K562 (cell line): Measurements from ENCODE around the gene RACK1. TPM values are rescaled to one million over a fixed set of nuclear protein-coding genes. Genes with fewer than 3 reads are reported as not detected.
A peak's percentile ranks its signal among the peaks of the same experiment; 100 is the strongest.
"Not testable (repeated sequence)": the region's sequence is repeated elsewhere in the genome, so short reads cannot be mapped to it uniquely, and the experiment has no call there.

Experiments used
- ATAC-seq: fragments of 200-7000 bp; cut with Tn5 transposase; 3 replicates; pipeline ENCODE4 v1.9.1; 2020; ENCODE audit warnings: moderate library complexity
- BruUV-seq: library from RNA; stranded (reverse); fragments of 400-500 nt; replicated peaks from 2 replicates; lab custom pipeline; 2021; lab: Mats Ljungman, UMichigan
- CTCF ChIA-PET: fragments of 300-600 bp; formaldehyde crosslinking; extraction: SDS; loops from one replicate; lab custom pipeline; 2021; ENCODE audit warnings: low intra/inter-chr PET ratio; lab: Yijun Ruan, JAX
- POLR2A ChIA-PET: fragments of 300-600, 350-650 bp; sonication (Branson Sonifier 250); formaldehyde crosslinking; extraction: SDS; loops from one replicate; lab custom pipeline; 2021; ENCODE audit warnings: antibody characterized with exemption, inconsistent platforms; lab: Yijun Ruan, JAX
- DNase-seq, 4 experiments: peaks; one replicate each; pipeline versions ENCODE4 v3.0.0 to v3.0.0-alpha.2; 2011 to 2018; ENCODE audit warnings: low spot score in 3 of 4, mixed read lengths in 3 of 4; ENCODE audit errors: extremely low read depth in 1 of 4
- FAIRE-seq: peaks from 2 replicates; lab custom pipeline; 2011; peaks lifted over from hg19 to GRCh38; lab: Jason Lieb, UNC
- H2AFZ ChIP-seq: 2 replicates; pipeline ENCODE4 v1.6.0; 2011; ENCODE audit warnings: low read depth, low read length, control low read depth, inconsistent platforms
- H3K27ac ChIP-seq: fragments of 200-600 bp; 3 replicates; pipeline ENCODE4 v1.8.0; 2011; ENCODE audit warnings: low read depth, mild to moderate bottlenecking, control low read depth, inconsistent platforms, low read length, moderate library complexity, mixed read lengths; ENCODE audit errors: extremely low read depth
- H3K27me3 ChIP-seq, 2 experiments: fragments of 300-600 bp in 1 of 2; 2 replicates in 1 of 2; 3 replicates in 1 of 2; pipeline versions ENCODE4 v1.6.0 to v1.8.0; 2011; ENCODE audit warnings: inconsistent platforms in 2 of 2, low read length in 2 of 2, mild to moderate bottlenecking in 1 of 2, mixed read lengths in 1 of 2, moderate library complexity in 1 of 2; ENCODE audit not compliant: control insufficient read depth in 2 of 2, insufficient read depth in 2 of 2
- H3K36me3 ChIP-seq: fragments of 300-600 bp; 3 replicates; pipeline ENCODE4 v1.8.0; 2011; ENCODE audit warnings: mild to moderate bottlenecking, low read length, inconsistent platforms; ENCODE audit not compliant: control insufficient read depth, insufficient read depth
- H3K4me1 ChIP-seq, 2 experiments: fragments of 200-600 bp in 1 of 2; replicated peaks in 1 of 2; 2 replicates in 1 of 2; 3 replicates in 1 of 2; pipeline versions ENCODE4 v1.5.1 to v1.8.0; 2011; ENCODE audit warnings: inconsistent platforms in 2 of 2, low read length in 2 of 2, mild to moderate bottlenecking in 1 of 2, mixed read lengths in 1 of 2, moderate library complexity in 1 of 2; ENCODE audit not compliant: control insufficient read depth in 2 of 2, insufficient read depth in 2 of 2
- H3K4me2 ChIP-seq: 2 replicates; pipeline ENCODE4 v1.6.1; 2011; ENCODE audit warnings: low read length, control low read depth, inconsistent platforms, mixed read lengths; ENCODE audit not compliant: insufficient read depth
- H3K4me3 ChIP-seq: fragments of 200-600 bp; sonication (generic), shearing (Covaris generic); 2 replicates; pipeline ENCODE4 v1.5.1; 2016; ENCODE audit warnings: control low read depth, inconsistent platforms
- H3K79me2 ChIP-seq: fragments of 200-600 bp; 3 replicates; pipeline ENCODE4 v1.8.0; 2011; ENCODE audit warnings: low read length, inconsistent platforms; ENCODE audit not compliant: control insufficient read depth, insufficient read depth
- H3K9ac ChIP-seq, 2 experiments: 2 replicates each; pipeline versions ENCODE4 v1.6.0 to v1.6.1; 2011; ENCODE audit warnings: low read depth in 2 of 2, low read length in 2 of 2, control low read depth in 1 of 2, inconsistent platforms in 1 of 2, mild to moderate bottlenecking in 1 of 2, mixed read lengths in 1 of 2; ENCODE audit not compliant: insufficient read depth in 1 of 2
- H3K9me1 ChIP-seq: one replicate; pipeline ENCODE4 v1.6.0; 2011; ENCODE audit warnings: inconsistent platforms, mild to moderate bottlenecking, low read length, moderate library complexity; ENCODE audit not compliant: control insufficient read depth, insufficient read depth
- H3K9me3 ChIP-seq: replicated peaks from 2 replicates; pipeline ENCODE4 v1.5.1; 2011; ENCODE audit warnings: low read depth, low read length, inconsistent platforms; ENCODE audit not compliant: control insufficient read depth, insufficient read depth
- H4K20me1 ChIP-seq: replicated peaks from 2 replicates; pipeline ENCODE4 v1.6.1; 2011; ENCODE audit warnings: low read length, inconsistent platforms, mixed read lengths; ENCODE audit not compliant: control insufficient read depth, insufficient read depth
- DMBX1 ChIP-seq: fragments of 250-450 bp; sonication (Bioruptor Pico); IDR thresholded peaks from 2 replicates; pipeline ENCODE4 v1.8.0; 2022; ENCODE audit warnings: inconsistent platforms, mild to moderate bottlenecking, moderate library complexity, borderline replicate concordance
- E2F6 ChIP-seq, 2 experiments: IDR thresholded peaks; 2 replicates each; pipeline ENCODE4 v1.6.1; 2011; ENCODE audit warnings: borderline replicate concordance in 1 of 2, control low read depth in 1 of 2, low read depth in 1 of 2, low read length in 1 of 2, mild to moderate bottlenecking in 1 of 2, mixed read lengths in 1 of 2, moderate library complexity in 1 of 2; ENCODE audit not compliant: insufficient read depth in 1 of 2, insufficient read length in 1 of 2, poor library complexity in 1 of 2, severe bottlenecking in 1 of 2; ENCODE audit errors: extremely low read depth in 1 of 2
- HDAC1 ChIP-seq, 2 experiments: fragments of 450-650 bp; IDR thresholded peaks; 2 replicates each; pipeline ENCODE4 v1.6.1; 2016 to 2017; ENCODE audit warnings: inconsistent platforms in 1 of 2, mild to moderate bottlenecking in 1 of 2, moderate library complexity in 1 of 2
- HDAC8 ChIP-seq: fragments of 450-650 bp; IDR thresholded peaks from 2 replicates; pipeline ENCODE4 v1.6.1; 2016; ENCODE audit warnings: mild to moderate bottlenecking, missing genetic modification characterization, moderate library complexity, missing compliant biosample characterization
- MAX ChIP-seq: sonication (generic); formaldehyde crosslinking; IDR thresholded peaks from 2 replicates; pipeline ENCODE4 v1.9.0; 2022; ENCODE audit warnings: mild to moderate bottlenecking, missing genetic modification reagents
- MAZ ChIP-seq, 2 experiments: fragments of 450-650 bp in 1 of 2; sonication (generic) in 1 of 2; formaldehyde crosslinking; IDR thresholded peaks in 1 of 2; conservative IDR thresholded peaks in 1 of 2; 2 replicates each; pipeline versions ENCODE4 v1.4.0 to v1.5.0; 2020; ENCODE audit warnings: mild to moderate bottlenecking in 1 of 2, missing genetic modification reagents in 1 of 2
- TEAD2 ChIP-seq: fragments of 450-650 bp; IDR thresholded peaks from 2 replicates; pipeline ENCODE4 v1.6.1; 2016; ENCODE audit warnings: missing genetic modification characterization, control low read depth, missing compliant biosample characterization
- USF1 ChIP-seq: sonication (generic); formaldehyde crosslinking; IDR thresholded peaks from 2 replicates; pipeline ENCODE4 v1.9.0; 2022; ENCODE audit warnings: mild to moderate bottlenecking, missing genetic modification reagents
- YY1 ChIP-seq, 3 experiments: IDR thresholded peaks; 2 replicates each; pipeline ENCODE4 v1.6.1; 2011; ENCODE audit warnings: low read length in 2 of 3, mild to moderate bottlenecking in 2 of 3, moderate library complexity in 2 of 3, borderline replicate concordance in 1 of 3, control low read depth in 1 of 3, low read depth in 1 of 3; ENCODE audit not compliant: insufficient read depth in 3 of 3, insufficient replicate concordance in 2 of 3, control insufficient read depth in 1 of 3, insufficient read length in 1 of 3; ENCODE audit errors: extremely low read depth in 1 of 3
- ZEB2 ChIP-seq: fragments of 450-650 bp; IDR thresholded peaks from 2 replicates; pipeline ENCODE4 v1.6.1; 2016
- ZNF311 ChIP-seq: fragments of 250-450 bp; sonication (Bioruptor Pico); IDR thresholded peaks from 2 replicates; pipeline ENCODE4 v1.4.0; 2020; ENCODE audit warnings: mild to moderate bottlenecking, moderate library complexity
- ZNF41 ChIP-seq: fragments of 250-450 bp; sonication (Bioruptor Pico); conservative IDR thresholded peaks from 2 replicates; pipeline ENCODE4 v1.4.0; 2020; ENCODE audit warnings: mild to moderate bottlenecking
- ZNF592 ChIP-seq: fragments of 450-650 bp; IDR thresholded peaks from 2 replicates; pipeline ENCODE4 v1.6.1; 2017; ENCODE audit warnings: antibody characterized with exemption, mild to moderate bottlenecking
- WGBS: fragments of 100-300 bp; shearing (Covaris generic); methylation state at CpG from one replicate; pipeline ENCODE4 v1.1.6; 2016; ENCODE audit warnings: low coverage, mixed read lengths; ENCODE audit not compliant: insufficient coverage; ENCODE audit errors: missing lambda C conversion rate; 5-methylcytosine and 5-hydroxymethylcytosine counted together
- in situ Hi-C: fragments of 300-500 bp; cut with MboI; formaldehyde crosslinking; loops from 4 replicates; pipeline ENCODE4 v1.15.0; 2018; ENCODE audit warnings: inconsistent platforms, mixed read lengths
- intact Hi-C: fragments of 100-400 bp; cut with micrococcal nuclease; formaldehyde crosslinking; loops from 2 replicates; pipeline ENCODE4 v1.14.2; 2022
- polyA plus RNA-seq, 8 experiments: library from polyadenylated mRNA; depleted of rRNA in 4 of 8; stranded (reverse) in 5 of 8; unstranded in 3 of 8; fragments of >200 nt; fragmentation: Nextera tagmentation in 2 of 8; fragmentation: Illumina TruSeq in 1 of 8; extraction: Ambion mirVana in 2 of 8; extraction: Trizol in 1 of 8; gene quantifications; 2 replicates each; pipeline versions ENCODE4 v1.2.1 to v1.2.3, GENCODE V29; 2011 to 2014; ENCODE audit warnings: inconsistent platforms in 1 of 8, missing spikeins in 1 of 8
- total RNA-seq, 7 experiments: library from RNA; depleted of rRNA in 6 of 7; stranded (reverse); fragments of >200 nt in 6 of 7; fragmentation: Illumina TruSeq in 2 of 7; extraction: Trizol in 2 of 7; gene quantifications; 2 replicates each; pipeline versions ENCODE4 v1.2.1 to v1.2.3, GENCODE V29; 2011 to 2021; ENCODE audit warnings: low replicate concordance in 1 of 7

RACK1 gene
- total and polyA plus RNA-seq, 9 of the 15 experiments (the other 6 are each of a cell fraction or from before 2014, with no cell fraction given): 2,303 to 5,311 (median 3,833) TPM

GRCh38 chr5:181267291-181267904 is 23.7 kb upstream of the RACK1 start:
- H3K79me2 ChIP-seq, intact Hi-C loops, H3K27me3 ChIP-seq, H3K9me1 ChIP-seq, BruUV-seq, CTCF ChIA-PET, H4K20me1 ChIP-seq, H3K4me3 ChIP-seq, H3K9me3 ChIP-seq, H3K9ac ChIP-seq, in situ Hi-C loops, POLR2A ChIA-PET: not testable (repeated sequence)
- Histone ChIP-seq H2AFZ (peak overlapping the region; percentile 78), H3K4me1 (peaks cover 13 to 18% of the 10 kb centered on the region in 2 experiments; a peak in 4 of 5 replicates), H3K36me3 (peaks cover 14% of the 10 kb centered on the region; the same call in 2 of the 3 replicates), H3K4me2 (peak overlapping the region; percentile 15; the same call in 1 of the 2 replicates), H3K27ac (peak overlapping the region; percentile 47; the same call in 2 of the 3 replicates)
- FAIRE-seq: peak; percentile 61
- peak; percentile 51 for ATAC-seq
- DNase-seq: peak in 1 of 4 experiments; percentile 72
- WGBS: 0% methylated on average over 7 of the region's 8 CpGs
- peak in 1 of 2 experiments; percentile 34; a peak in 1 of 4 replicates for TF ChIP-seq HDAC1 (IDR thresholded peaks at IDR 0.05)
- TF ChIP-seq TEAD2: 0 out of 2 replicates have a peak, but pooled peaks have one; percentile 18
- peak; percentile 94 for TF ChIP-seq MAX (CRISPR knock-in tag)
- peak; percentile 51; the same call in 1 of the 2 replicates for TF ChIP-seq ZEB2
- TF ChIP-seq DMBX1 (CRISPR knock-in tag): peak; percentile 93
- TF ChIP-seq HDAC8 (tag): peak; percentile 69; the same call in 1 of the 2 replicates
- TF ChIP-seq USF1 (CRISPR knock-in tag): peak; percentile 54
- peak in 1 of 3 experiments; percentile 58 for TF ChIP-seq YY1 (IDR thresholded peaks at IDR 0.05; ENCODE audit: borderline replicate concordance in 1 of 3, control insufficient read depth in 1 of 3, extremely low read depth in 1 of 3, insufficient read depth in 3 of 3, insufficient read length in 1 of 3, insufficient replicate concordance in 2 of 3, low read depth in 1 of 3, low read length in 2 of 3)
- peak; percentile 98 for TF ChIP-seq ZNF592
- TF ChIP-seq MAZ (CRISPR knock-in tag; conservative IDR thresholded peaks at IDR 0.05 in 1 of 2, IDR thresholded peaks at IDR 0.05 in 1 of 2): peak in 1 of 2 experiments; percentile 20; a peak in 1 of 4 replicates
- peak in 1 of 2 experiments; percentile 7 for TF ChIP-seq E2F6 (IDR thresholded peaks at IDR 0.05; ENCODE audit: borderline replicate concordance in 1 of 2, extremely low read depth in 1 of 2, insufficient read depth in 1 of 2, insufficient read length in 1 of 2, low read depth in 1 of 2, low read length in 1 of 2, poor library complexity in 1 of 2, severe bottlenecking in 1 of 2)
- TF ChIP-seq ZNF311 (CRISPR knock-in tag): peak; percentile 88
- TF ChIP-seq ZNF41: 0 out of 2 replicates have a peak, but pooled peaks have one; percentile 16
